KBM-7 (cell line): ENCODE data around the gene DIP2A.

Experiments used
- DNase-seq: peaks from one replicate; pipeline ENCODE4 v3.0.0-alpha.2; 2015
- in situ Hi-C: fragments of 300-500 bp; cut with MboI; formaldehyde crosslinking; loops from 2 replicates; pipeline ENCODE4 v1.14.3; 2020; ENCODE audit warnings: low sequenced_read_pairs, low pct_unique_long_range_greater_than_20kb, mixed read lengths

Gene DIP2A

GRCh38 chr21:46472246-46472645, 13.6 kb downstream of the DIP2A start:
- in situ Hi-C loops, result no loop called here
- peak; percentile 66 for DNase-seq

GRCh38 chr21:46474382-46474781, 15.7 kb downstream of the DIP2A start:
- in situ Hi-C loops, result no loop called here
- peak; percentile 43 for DNase-seq

- DNase-seq, result no peak
- in situ Hi-C loops, result no loop called here
These were observed 16.6 kb downstream of the DIP2A start for GRCh38 chr21:46475296-46475695.

- no peak for DNase-seq
- in situ Hi-C loops, result no loop called here
These were observed 19.1 kb downstream of the DIP2A start for GRCh38 chr21:46477765-46478164.

- no peak for DNase-seq
- in situ Hi-C loops, result no loop called here
These were observed 20.2 kb downstream of the DIP2A start for GRCh38 chr21:46478910-46479309.

- in situ Hi-C loops, result no loop called here
- no peak for DNase-seq
These were observed 21.8 kb downstream of the DIP2A start for GRCh38 chr21:46480466-46480865.

GRCh38 chr21:46482225-46482845, 23.6 kb downstream of the DIP2A start:
- in situ Hi-C loops, result no loop called here
- DNase-seq, result no peak

- DNase-seq, result no peak
- in situ Hi-C loops, result no loop called here
These were observed 24.1 kb downstream of the DIP2A start for GRCh38 chr21:46482846-46483231.

GRCh38 chr21:46483300-46484295, 24.9 kb downstream of the DIP2A start:
- DNase-seq, result no peak

GRCh38 chr21:46486481-46487126, 27.9 kb downstream of the DIP2A start:
- DNase-seq, result no peak
- in situ Hi-C loops, result no loop called here

More at GRCh38 chr21:46483300-46484295, 24.9 kb downstream of the DIP2A start:
- in situ Hi-C loops, result no loop called here

- in situ Hi-C loops, result no loop called here
- DNase-seq, result no peak
These were observed 30.5 kb downstream of the DIP2A start for GRCh38 chr21:46489162-46489663.

GRCh38 chr21:46489800-46490199, 31.1 kb downstream of the DIP2A start:
- in situ Hi-C loops, result no loop called here
- DNase-seq, result no peak

- DNase-seq, result no peak
- in situ Hi-C loops, result no loop called here
These were observed 32.9 kb downstream of the DIP2A start for GRCh38 chr21:46491553-46491952.

GRCh38 chr21:46492851-46493250, 34.2 kb downstream of the DIP2A start:
- DNase-seq, result no peak
- in situ Hi-C loops, result no loop called here

- in situ Hi-C loops, result no loop called here
These were observed 35.1 kb downstream of the DIP2A start for GRCh38 chr21:46493828-46494227.

GRCh38 chr21:46498335-46499050, 39.8 kb downstream of the DIP2A start:
- no peak for DNase-seq
- in situ Hi-C loops, result no loop called here

More at GRCh38 chr21:46493828-46494227, 35.1 kb downstream of the DIP2A start:
- no peak for DNase-seq

GRCh38 chr21:46500224-46500861, 41.7 kb downstream of the DIP2A start:
- in situ Hi-C loops, result no loop called here
- no peak for DNase-seq

GRCh38 chr21:46503922-46504550, 45.3 kb downstream of the DIP2A start:
- in situ Hi-C loops, result no loop called here
- DNase-seq, result no peak
